Measurements from ENCODE around the gene RPP40. TPM values are rescaled to one million over a fixed set of nuclear protein-coding genes. Genes with fewer than 3 reads are reported as not detected.

The RPP40 gene
- total and polyA plus RNA-seq, 2 of the 8 experiments (the other 6 are each of a cell fraction or from before 2014, with no cell fraction given): 7.0 to 15.7 TPM

DNA sequence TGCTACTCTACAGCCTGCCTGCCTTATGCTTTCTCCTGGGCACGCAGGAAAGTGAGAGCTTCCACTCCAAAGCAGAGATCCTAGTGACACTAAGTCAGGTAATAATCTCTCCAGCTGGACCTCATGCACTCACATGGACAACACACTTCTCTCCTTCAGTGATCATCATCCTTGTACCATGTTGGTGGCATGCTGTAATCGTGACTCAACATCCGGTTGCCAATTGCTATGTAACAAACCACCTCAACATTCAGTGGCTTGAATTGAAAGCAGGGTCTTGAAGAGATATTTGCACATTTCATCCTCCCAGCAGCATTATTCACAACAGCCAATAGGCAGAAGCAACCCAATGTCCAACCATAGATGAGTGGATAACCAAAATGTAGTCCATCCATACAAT is 41.0 kb upstream of the RPP40 start:
- Histone ChIP-seq H3K27ac (ENCODE audit: low read depth, low read length) (no peak overlapping the region), H3K23me2 (ENCODE audit: low read depth, low read length) (no peaks in the 10 kb centered on the region), H3K36me3 (ENCODE audit: control insufficient read depth in 2 of 4, insufficient read depth in 4 of 4, low read length in 3 of 4) (no peaks in the 10 kb centered on the region), H3K79me1 (ENCODE audit: low read depth, low read length) (no peaks in the 10 kb centered on the region), H2BK20ac (ENCODE audit: low read length) (no peak overlapping the region), H4K20me1 (replicated peaks in 1 of 2; ENCODE audit: control insufficient read depth in 1 of 2, insufficient read depth in 2 of 2, low read length in 2 of 2) (no peaks in the 10 kb centered on the region), H2AK5ac (ENCODE audit: low read depth, low read length) (no peak overlapping the region), H2AFZ (ENCODE audit: low read length) (no peak overlapping the region), H3K18ac (ENCODE audit: extremely low read depth, low read length) (no peak overlapping the region), H3K4me1 (replicated peaks in 1 of 4; ENCODE audit: control insufficient read depth in 3 of 4, insufficient read depth in 4 of 4, low read length in 3 of 4) (no peaks in the 10 kb centered on the region), H3K4ac (replicated peaks; ENCODE audit: insufficient read length, low read depth, low read length) (no peak overlapping the region), H2BK120ac (replicated peaks; ENCODE audit: low read depth, low read length) (no peak overlapping the region), H4K5ac (ENCODE audit: insufficient read length, low read depth, low read length) (no peak overlapping the region), H3K4me2 (ENCODE audit: insufficient read depth in 1 of 2, low read depth in 2 of 2, low read length in 2 of 2) (no peak overlapping the region), H3K14ac (ENCODE audit: insufficient read length) (no peak overlapping the region), H3K9me3 (ENCODE audit: insufficient read depth in 2 of 2, low read depth in 1 of 2, low read length in 1 of 2) (peaks cover 1 to 5% of the 10 kb centered on the region in 2 experiments; a peak in 2 of 4 replicates), H4K8ac (ENCODE audit: extremely low read depth, insufficient read depth, low read length) (no peak overlapping the region), H3K9ac (replicated peaks in 1 of 4; ENCODE audit: extremely low read depth in 1 of 4, low read depth in 3 of 4, low read length in 3 of 4) (no peak overlapping the region), H3K23ac (ENCODE audit: insufficient read length) (no peak overlapping the region), H4K91ac (replicated peaks; ENCODE audit: insufficient read length, low read length) (no peak overlapping the region), H2BK15ac (ENCODE audit: low read length) (no peak overlapping the region), H3K27me3 (replicated peaks in 1 of 4; ENCODE audit: control insufficient read depth in 3 of 4, extremely low read depth in 1 of 4, insufficient read depth in 3 of 4, low read length in 3 of 4) (no peaks in the 10 kb centered on the region), H3K4me3 (ENCODE audit: extremely low read depth in 1 of 4, insufficient read depth in 2 of 4, low read depth in 3 of 4, low read length in 4 of 4) (no peak overlapping the region), H3K79me2 (ENCODE audit: control insufficient read depth in 1 of 2, insufficient read depth in 2 of 2, low read length in 2 of 2) (no peaks in the 10 kb centered on the region), H2BK5ac (ENCODE audit: low read depth, low read length) (no peak overlapping the region), H2BK12ac (ENCODE audit: low read depth, low read length) (no peak overlapping the region), H3K56ac (replicated peaks; ENCODE audit: insufficient read length, low read depth, low read length) (no peak overlapping the region)
- CTCF ChIA-PET (ENCODE audit: partially characterized antibody): interaction anchor here (0.8 kb wide), 1 partner anchor 170 kb away, joined by 3 read pairs; no protein-coding TSS in a partner anchor
- DNase-seq (ENCODE audit: low read depth in 1 of 2, low spot score in 2 of 2) (no peak), FAIRE-seq (no peak)
- TF ChIP-seq POLR2AphosphoS5 (IDR thresholded peaks at IDR 0.05; ENCODE audit: low read depth, low read length) (no peak), SIRT6 (IDR thresholded peaks at IDR 0.05; ENCODE audit: low read length) (no peak), SIX5 (IDR thresholded peaks at IDR 0.05; ENCODE audit: low read depth, low read length) (no peak), CHD2 (IDR thresholded peaks at IDR 0.05; ENCODE audit: low read length) (no peak), TCF12 (IDR thresholded peaks at IDR 0.05; ENCODE audit: low read depth, low read length) (no peak), KDM1A (IDR thresholded peaks at IDR 0.05; ENCODE audit: borderline replicate concordance, low read length) (no peak), TEAD4 (IDR thresholded peaks at IDR 0.05; ENCODE audit: low read depth, low read length) (no peak), JUND (IDR thresholded peaks at IDR 0.05; ENCODE audit: low read length) (no peak), EP300 (IDR thresholded peaks at IDR 0.05; ENCODE audit: borderline replicate concordance in 1 of 2, low read depth in 2 of 2, low read length in 2 of 2) (no peak), SP2 (IDR thresholded peaks at IDR 0.05; ENCODE audit: low read length) (no peak), CEBPB (IDR thresholded peaks at IDR 0.05; ENCODE audit: low read depth, low read length) (no peak), YY1 (IDR thresholded peaks at IDR 0.05; ENCODE audit: low read depth, low read length) (no peak)
- TF ChIP-seq, protein P1, sequence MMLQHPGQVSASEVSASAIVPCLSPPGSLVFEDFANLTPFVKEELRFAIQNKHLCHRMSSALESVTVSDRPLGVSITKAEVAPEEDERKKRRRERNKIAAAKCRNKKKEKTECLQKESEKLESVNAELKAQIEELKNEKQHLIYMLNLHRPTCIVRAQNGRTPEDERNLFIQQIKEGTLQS (IDR thresholded peaks at IDR 0.05; ENCODE audit: insufficient read depth, low read depth, low read length): no peak
- TF ChIP-seq, protein P2, sequence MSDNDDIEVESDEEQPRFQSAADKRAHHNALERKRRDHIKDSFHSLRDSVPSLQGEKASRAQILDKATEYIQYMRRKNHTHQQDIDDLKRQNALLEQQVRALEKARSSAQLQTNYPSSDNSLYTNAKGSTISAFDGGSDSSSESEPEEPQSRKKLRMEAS (IDR thresholded peaks at IDR 0.05): no peak
- POLR2A ChIA-PET (ENCODE audit: partially characterized antibody): no interaction called here
- WGBS, 2 experiments (ENCODE audit: extremely low coverage in 1 of 2, insufficient coverage in 1 of 2, insufficient read length in 1 of 2, insufficient replicate concordance in 2 of 2, low coverage in 1 of 2, low lambda C conversion rate in 2 of 2, missing lambda C conversion rate in 1 of 2): 86% methylated on average over 3 of the region's 3 CpGs; no CpG with 5 or more reads in 1 of the 2 experiments
